A549 (cell line): Measurements from ENCODE around the gene POLD4. TPM values are rescaled to one million over a fixed set of nuclear protein-coding genes. Genes with fewer than 3 reads are reported as not detected.

Experiments
- CEBPB ChIP-seq, 2 experiments: fragments of >200 bp in 1 of 2; sonication (Bioruptor Twin) in 1 of 2; formaldehyde crosslinking in 1 of 2; IDR thresholded peaks; 2 replicates each; pipeline ENCODE4 v1.6.1; 2012 to 2016
- CHD2 ChIP-seq: fragments of 150-350 bp; IDR thresholded peaks from 2 replicates; pipeline ENCODE4 v1.6.1; 2014; ENCODE audit warnings: low read length; ENCODE audit not compliant: partially characterized antibody
- CHD4 ChIP-seq: fragments of 200-600 bp; sonication (generic); IDR thresholded peaks from 2 replicates; pipeline ENCODE4 v1.6.1; 2016; ENCODE audit warnings: antibody characterized with exemption, mild to moderate bottlenecking, borderline replicate concordance
- EP300 ChIP-seq, 2 experiments: fragments of >200 bp; sonication (Bioruptor Twin); formaldehyde crosslinking; IDR thresholded peaks; 2 replicates in 1 of 2; 3 replicates in 1 of 2; pipeline ENCODE4 v1.6.1; 2016 to 2017
- ESRRA ChIP-seq: fragments of 150-350 bp; IDR thresholded peaks from 2 replicates; pipeline ENCODE4 v1.6.1; 2014; ENCODE audit warnings: mild to moderate bottlenecking, low read length, borderline replicate concordance
- FOSL2 ChIP-seq, 2 experiments: fragments of 450-650 bp in 1 of 2; fragments of >200 bp in 1 of 2; sonication (Bioruptor Twin) in 1 of 2; formaldehyde crosslinking; IDR thresholded peaks; 2 replicates each; pipeline versions ENCODE4 v1.5.0 to v1.6.1; 2016 to 2020; ENCODE audit warnings: mild to moderate bottlenecking in 1 of 2, moderate library complexity in 1 of 2
- GATA3 ChIP-seq: IDR thresholded peaks from 2 replicates; pipeline ENCODE4 v1.6.1; 2012; ENCODE audit warnings: borderline replicate concordance
- HEYL ChIP-seq: fragments of 250-450 bp; sonication (Bioruptor Pico); IDR thresholded peaks from 2 replicates; pipeline ENCODE4 v1.8.0; 2021; ENCODE audit warnings: mild to moderate bottlenecking, moderate library complexity
- KDM5A ChIP-seq: fragments of 200-600 bp; sonication (generic); IDR thresholded peaks from 2 replicates; pipeline ENCODE4 v1.6.1; 2016; ENCODE audit warnings: antibody characterized with exemption, mild to moderate bottlenecking
- MYC ChIP-seq: IDR thresholded peaks from 2 replicates; pipeline ENCODE4 v1.6.1; 2012; ENCODE audit warnings: mild to moderate bottlenecking, inconsistent platforms, low read length, improper control_type of control experiment, borderline replicate concordance
- NPAS2 ChIP-seq: fragments of 250-450 bp; sonication (Bioruptor Pico); IDR thresholded peaks from 2 replicates; pipeline ENCODE4 v1.8.0; 2022; ENCODE audit warnings: mild to moderate bottlenecking, moderate library complexity, borderline replicate concordance
- NR3C1 ChIP-seq: fragments of >200 bp; sonication (Bioruptor Twin); formaldehyde crosslinking; IDR thresholded peaks from 3 replicates; pipeline ENCODE4 v1.6.1; 2017
- RARB ChIP-seq: fragments of 250-450 bp; sonication (Bioruptor Pico); IDR thresholded peaks from 2 replicates; pipeline ENCODE4 v1.8.0; 2021; ENCODE audit warnings: mild to moderate bottlenecking, moderate library complexity
- RFX5 ChIP-seq: fragments of 450-650 bp; IDR thresholded peaks from 2 replicates; pipeline ENCODE4 v1.7.1; 2014; ENCODE audit warnings: antibody characterized with exemption, mild to moderate bottlenecking, moderate library complexity
- SMC3 ChIP-seq: fragments of >200 bp; sonication (Bioruptor Twin); formaldehyde crosslinking; IDR thresholded peaks from 3 replicates; pipeline ENCODE4 v1.6.1; 2018; ENCODE audit warnings: inconsistent platforms
- TP53 ChIP-seq: fragments of 250-450 bp; sonication (Bioruptor Pico); IDR thresholded peaks from 2 replicates; pipeline ENCODE4 v1.5.0; 2021; ENCODE audit warnings: mild to moderate bottlenecking, moderate library complexity
- ZNF302 ChIP-seq: fragments of 250-450 bp; sonication (Bioruptor Pico); IDR thresholded peaks from 2 replicates; pipeline ENCODE4 v1.9.0; 2021; ENCODE audit warnings: inconsistent platforms, mild to moderate bottlenecking, moderate library complexity
- polyA plus RNA-seq, 4 experiments: library from polyadenylated mRNA; depleted of rRNA in 3 of 4; stranded (reverse); fragments of >200 nt; fragmentation: RNase III in 1 of 4; extraction: RNeasy Plus Mini Kit Qiagen cat#74134 plus additional on column Dnase treatment in 1 of 4; gene quantifications; 2 replicates in 3 of 4; 3 replicates in 1 of 4; pipeline ENCODE4 v1.2.3, GENCODE V29; 2011 to 2017
- TF ChIP-seq, protein P1 (sequence below): fragments of 250-450 bp; sonication (Bioruptor Pico); IDR thresholded peaks from 2 replicates; pipeline ENCODE4 v1.5.0; 2021; ENCODE audit warnings: mild to moderate bottlenecking, moderate library complexity, borderline replicate concordance
- TF ChIP-seq, protein P2 (sequence below): fragments of >200 bp; sonication (Bioruptor Twin); formaldehyde crosslinking; IDR thresholded peaks from 3 replicates; pipeline ENCODE4 v1.5.1; 2016
- TF ChIP-seq, protein P3 (sequence below): fragments of 200-600 bp; sonication (generic); IDR thresholded peaks from 2 replicates; pipeline ENCODE4 v1.6.1; 2016; ENCODE audit warnings: antibody characterized with exemption, mild to moderate bottlenecking, moderate library complexity
- TF ChIP-seq, protein P4 (sequence below): IDR thresholded peaks from 2 replicates; pipeline ENCODE4 v1.6.1; 2012; ENCODE audit warnings: low read depth, borderline replicate concordance
- TF ChIP-seq, protein P5 (sequence below): IDR thresholded peaks from 2 replicates; pipeline ENCODE4 v1.6.1; 2012

POLD4 gene
- polyA plus RNA-seq, 2 of the 4 experiments (the other 2 are of a cell fraction) = 140 to 148 TPM

DNA sequence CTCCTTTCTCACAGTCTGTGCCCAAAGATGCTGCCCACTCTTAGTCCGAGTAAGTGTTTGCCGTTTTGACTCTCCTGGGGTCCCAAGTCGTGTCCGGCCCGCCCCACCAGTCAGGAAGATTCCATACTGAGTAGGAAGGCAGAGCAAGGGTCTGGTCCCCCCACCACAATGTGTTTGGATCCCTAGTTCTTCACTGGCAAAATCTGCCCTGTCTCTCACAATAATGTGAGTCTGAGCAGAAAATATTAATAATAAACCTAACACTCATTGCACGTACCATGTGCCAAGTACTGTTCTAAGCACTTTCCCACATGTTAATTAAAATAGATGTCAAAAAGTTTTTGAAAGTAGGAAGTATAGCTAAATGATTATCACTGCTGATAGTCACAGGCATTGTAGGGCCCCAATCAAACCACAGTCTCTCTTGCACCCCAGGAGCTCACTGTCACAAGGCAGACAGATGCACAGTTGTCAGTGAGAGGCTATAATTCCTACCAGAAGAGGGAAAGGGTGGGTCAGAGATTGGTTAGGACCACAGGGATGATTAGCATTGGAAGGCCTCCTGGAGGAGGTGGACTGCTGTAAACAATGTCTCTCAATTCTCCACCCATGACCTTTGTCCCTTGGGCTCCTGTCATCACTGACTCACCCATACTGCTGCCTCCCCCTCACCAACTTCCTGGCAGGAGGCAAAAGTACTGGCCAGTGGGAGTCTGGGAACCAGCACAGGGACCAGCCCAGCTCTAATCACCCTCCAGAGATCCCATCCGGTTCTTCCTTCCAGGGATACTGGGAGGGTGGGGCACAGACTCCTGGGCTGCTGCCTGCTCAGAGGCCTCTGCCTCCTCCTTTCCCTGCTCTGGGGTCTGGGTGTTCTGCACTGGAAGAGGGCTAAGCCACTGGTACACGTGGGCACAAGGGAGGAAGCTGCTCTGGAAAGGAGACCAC, 1.0 kb upstream of the POLD4 start (continued):
- TF ChIP-seq, protein P1, sequence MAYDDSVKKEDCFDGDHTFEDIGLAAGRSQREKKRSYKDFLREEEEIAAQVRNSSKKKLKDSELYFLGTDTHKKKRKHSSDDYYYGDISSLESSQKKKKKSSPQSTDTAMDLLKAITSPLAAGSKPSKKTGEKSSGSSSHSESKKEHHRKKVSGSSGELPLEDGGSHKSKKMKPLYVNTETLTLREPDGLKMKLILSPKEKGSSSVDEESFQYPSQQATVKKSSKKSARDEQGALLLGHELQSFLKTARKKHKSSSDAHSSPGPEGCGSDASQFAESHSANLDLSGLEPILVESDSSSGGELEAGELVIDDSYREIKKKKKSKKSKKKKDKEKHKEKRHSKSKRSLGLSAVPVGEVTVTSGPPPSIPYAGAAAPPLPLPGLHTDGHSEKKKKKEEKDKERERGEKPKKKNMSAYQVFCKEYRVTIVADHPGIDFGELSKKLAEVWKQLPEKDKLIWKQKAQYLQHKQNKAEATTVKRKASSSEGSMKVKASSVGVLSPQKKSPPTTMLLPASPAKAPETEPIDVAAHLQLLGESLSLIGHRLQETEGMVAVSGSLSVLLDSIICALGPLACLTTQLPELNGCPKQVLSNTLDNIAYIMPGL = no peak
- TF ChIP-seq SMC3 (peak; percentile 17; the same call in 1 of the 3 replicates), NPAS2 (CRISPR knock-in tag) (no peak), EP300 (IDR thresholded peaks at IDR 0.05) (peak; percentile 34 to 51; a peak in 2 of 5 replicates), HEYL (no peak), RFX5 (no peak), ZNF302 (CRISPR knock-in tag) (no peak), FOSL2 (IDR thresholded peaks at IDR 0.05) (peak; percentile 82), FOSL2 (CRISPR knock-in tag; IDR thresholded peaks at IDR 0.05) (peak; percentile 96), TP53 (CRISPR knock-in tag) (peak; percentile 58; the same call in 1 of the 2 replicates), ESRRA (no peak), GATA3 (peak; percentile 65; the same call in 1 of the 2 replicates), KDM5A (no peak), NR3C1 (no peak), RARB (CRISPR knock-in tag) (peak; percentile 43), CHD4 (no peak), CEBPB (IDR thresholded peaks at IDR 0.05) (peak in 1 of 2 experiments; percentile 35; a peak in 3 of 4 replicates), CHD2 (no peak), MYC (no peak; the same call in 1 of the 2 replicates)
- TF ChIP-seq, protein P2, sequence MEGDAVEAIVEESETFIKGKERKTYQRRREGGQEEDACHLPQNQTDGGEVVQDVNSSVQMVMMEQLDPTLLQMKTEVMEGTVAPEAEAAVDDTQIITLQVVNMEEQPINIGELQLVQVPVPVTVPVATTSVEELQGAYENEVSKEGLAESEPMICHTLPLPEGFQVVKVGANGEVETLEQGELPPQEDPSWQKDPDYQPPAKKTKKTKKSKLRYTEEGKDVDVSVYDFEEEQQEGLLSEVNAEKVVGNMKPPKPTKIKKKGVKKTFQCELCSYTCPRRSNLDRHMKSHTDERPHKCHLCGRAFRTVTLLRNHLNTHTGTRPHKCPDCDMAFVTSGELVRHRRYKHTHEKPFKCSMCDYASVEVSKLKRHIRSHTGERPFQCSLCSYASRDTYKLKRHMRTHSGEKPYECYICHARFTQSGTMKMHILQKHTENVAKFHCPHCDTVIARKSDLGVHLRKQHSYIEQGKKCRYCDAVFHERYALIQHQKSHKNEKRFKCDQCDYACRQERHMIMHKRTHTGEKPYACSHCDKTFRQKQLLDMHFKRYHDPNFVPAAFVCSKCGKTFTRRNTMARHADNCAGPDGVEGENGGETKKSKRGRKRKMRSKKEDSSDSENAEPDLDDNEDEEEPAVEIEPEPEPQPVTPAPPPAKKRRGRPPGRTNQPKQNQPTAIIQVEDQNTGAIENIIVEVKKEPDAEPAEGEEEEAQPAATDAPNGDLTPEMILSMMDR = no peak
- TF ChIP-seq, protein P3, sequence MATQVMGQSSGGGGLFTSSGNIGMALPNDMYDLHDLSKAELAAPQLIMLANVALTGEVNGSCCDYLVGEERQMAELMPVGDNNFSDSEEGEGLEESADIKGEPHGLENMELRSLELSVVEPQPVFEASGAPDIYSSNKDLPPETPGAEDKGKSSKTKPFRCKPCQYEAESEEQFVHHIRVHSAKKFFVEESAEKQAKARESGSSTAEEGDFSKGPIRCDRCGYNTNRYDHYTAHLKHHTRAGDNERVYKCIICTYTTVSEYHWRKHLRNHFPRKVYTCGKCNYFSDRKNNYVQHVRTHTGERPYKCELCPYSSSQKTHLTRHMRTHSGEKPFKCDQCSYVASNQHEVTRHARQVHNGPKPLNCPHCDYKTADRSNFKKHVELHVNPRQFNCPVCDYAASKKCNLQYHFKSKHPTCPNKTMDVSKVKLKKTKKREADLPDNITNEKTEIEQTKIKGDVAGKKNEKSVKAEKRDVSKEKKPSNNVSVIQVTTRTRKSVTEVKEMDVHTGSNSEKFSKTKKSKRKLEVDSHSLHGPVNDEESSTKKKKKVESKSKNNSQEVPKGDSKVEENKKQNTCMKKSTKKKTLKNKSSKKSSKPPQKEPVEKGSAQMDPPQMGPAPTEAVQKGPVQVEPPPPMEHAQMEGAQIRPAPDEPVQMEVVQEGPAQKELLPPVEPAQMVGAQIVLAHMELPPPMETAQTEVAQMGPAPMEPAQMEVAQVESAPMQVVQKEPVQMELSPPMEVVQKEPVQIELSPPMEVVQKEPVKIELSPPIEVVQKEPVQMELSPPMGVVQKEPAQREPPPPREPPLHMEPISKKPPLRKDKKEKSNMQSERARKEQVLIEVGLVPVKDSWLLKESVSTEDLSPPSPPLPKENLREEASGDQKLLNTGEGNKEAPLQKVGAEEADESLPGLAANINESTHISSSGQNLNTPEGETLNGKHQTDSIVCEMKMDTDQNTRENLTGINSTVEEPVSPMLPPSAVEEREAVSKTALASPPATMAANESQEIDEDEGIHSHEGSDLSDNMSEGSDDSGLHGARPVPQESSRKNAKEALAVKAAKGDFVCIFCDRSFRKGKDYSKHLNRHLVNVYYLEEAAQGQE = no peak; the same call in 1 of the 2 replicates
- TF ChIP-seq, protein P4, sequence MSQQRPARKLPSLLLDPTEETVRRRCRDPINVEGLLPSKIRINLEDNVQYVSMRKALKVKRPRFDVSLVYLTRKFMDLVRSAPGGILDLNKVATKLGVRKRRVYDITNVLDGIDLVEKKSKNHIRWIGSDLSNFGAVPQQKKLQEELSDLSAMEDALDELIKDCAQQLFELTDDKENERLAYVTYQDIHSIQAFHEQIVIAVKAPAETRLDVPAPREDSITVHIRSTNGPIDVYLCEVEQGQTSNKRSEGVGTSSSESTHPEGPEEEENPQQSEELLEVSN = peak; percentile 42; the same call in 1 of the 2 replicates
- TF ChIP-seq, protein P5, sequence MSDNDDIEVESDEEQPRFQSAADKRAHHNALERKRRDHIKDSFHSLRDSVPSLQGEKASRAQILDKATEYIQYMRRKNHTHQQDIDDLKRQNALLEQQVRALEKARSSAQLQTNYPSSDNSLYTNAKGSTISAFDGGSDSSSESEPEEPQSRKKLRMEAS = peak; percentile 55
